ENCODE measurements around the gene IQUB. TPM values are rescaled to one million over a fixed set of nuclear protein-coding genes. Genes with fewer than 3 reads are reported as not detected.
"Not testable (repeated sequence)": the region's sequence is repeated elsewhere in the genome, so short reads cannot be mapped to it uniquely, and the experiment has no call there.

Gene IQUB
- total RNA-seq, 2 experiments from 2014 or later: 0.07 TPM; not detected in 1

DNA sequence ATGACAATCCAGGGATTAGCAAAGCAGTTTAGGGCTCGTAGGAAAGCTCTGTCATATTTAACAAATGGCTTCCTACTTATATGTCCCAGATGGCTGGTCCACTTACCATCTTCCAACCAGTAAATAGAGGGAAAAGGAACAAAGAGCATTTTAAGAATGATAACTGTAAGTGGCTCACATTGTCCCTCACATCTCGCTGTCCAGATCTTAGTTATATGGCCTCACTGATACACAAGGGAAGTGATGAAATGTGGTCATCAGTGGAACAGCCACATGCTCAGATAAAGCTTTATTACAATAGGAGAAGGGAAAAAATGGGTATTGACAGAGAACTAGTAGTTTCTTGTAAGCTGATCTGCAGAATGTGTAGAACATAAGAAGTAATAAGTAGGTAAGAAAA is 35.8 kb downstream of the IQUB start:
- Mint-ChIP-seq H3K36me3 (no peaks in the 10 kb centered on the region), H3K4me1 (no peaks in the 10 kb centered on the region), H3K27me3 (peaks cover 20% of the 10 kb centered on the region), H3K4me3 (no peak overlapping the region), H3K9me3 (ENCODE audit: low read depth) (no peaks in the 10 kb centered on the region), H3K27ac (no peak overlapping the region)
- DNase-seq (no peak), ATAC-seq (no peak)
- CTCF ChIA-PET: interaction anchor here (1.0 kb wide), 1 partner anchor 59 kb away, joined by 3 read pairs; the partner anchor contains the start of gene NDUFA5

DNA sequence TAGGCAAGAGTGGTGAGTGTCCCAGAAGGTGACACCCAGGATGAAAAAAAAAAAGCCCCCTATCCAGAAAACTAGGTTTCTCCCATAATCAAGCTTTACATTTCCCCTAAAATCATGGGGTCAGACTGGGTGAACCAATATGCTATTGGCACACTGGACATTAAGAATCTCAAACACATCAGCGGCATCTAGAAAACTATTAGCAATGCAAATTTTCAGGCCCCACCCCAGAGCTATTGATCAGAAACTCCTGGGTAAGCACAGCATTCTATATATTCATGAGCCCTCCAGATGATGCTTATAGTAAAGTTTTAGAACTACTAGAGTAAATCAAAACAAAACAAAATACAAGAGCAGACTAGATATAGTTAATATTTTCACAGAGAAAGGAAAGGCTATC is 36.4 kb downstream of the IQUB start:
- Mint-ChIP-seq H3K9me3 (ENCODE audit: low read depth) (no peaks in the 10 kb centered on the region), H3K36me3 (no peaks in the 10 kb centered on the region), H3K27me3 (peaks cover 20% of the 10 kb centered on the region), H3K4me3 (no peak overlapping the region), H3K27ac (no peak overlapping the region), H3K4me1 (no peaks in the 10 kb centered on the region)
- CTCF ChIA-PET: interaction anchor here (1.0 kb wide), 1 partner anchor 60 kb away, joined by 3 read pairs; the partner anchor contains the start of gene NDUFA5
- ATAC-seq (no peak), DNase-seq (no peak)

DNA sequence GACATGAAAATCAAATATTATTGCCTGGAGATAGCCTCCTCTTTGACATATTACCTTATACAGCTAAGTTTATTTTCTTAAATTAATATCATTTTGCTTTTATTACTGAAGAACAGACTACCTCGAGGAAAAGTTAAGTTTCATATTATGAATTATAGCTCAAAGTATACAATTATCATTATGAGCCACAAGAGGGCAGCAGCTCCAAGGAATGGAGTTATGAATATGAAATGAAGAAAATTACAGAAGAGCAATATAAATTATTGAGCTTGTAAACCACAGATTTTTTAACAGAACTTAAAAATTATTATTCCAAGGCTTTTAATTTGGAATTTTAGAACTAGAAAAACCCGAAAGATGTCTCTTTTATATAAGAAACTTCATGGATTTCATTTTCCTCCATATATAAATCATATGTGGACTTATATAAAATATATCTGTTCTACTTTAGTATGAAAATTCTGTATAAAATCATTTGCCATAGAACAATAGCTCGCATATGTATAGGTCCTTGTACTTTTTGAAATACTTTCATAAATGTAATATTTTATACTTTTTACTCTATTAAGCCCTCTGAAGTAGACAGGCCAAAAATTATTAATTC is 40.1 kb downstream of the IQUB start:
- DNase-seq: no peak
- Mint-ChIP-seq H3K27ac (no peak overlapping the region), H3K36me3 (no peaks in the 10 kb centered on the region), H3K4me3 (no peak overlapping the region), H3K27me3 (peaks cover 23% of the 10 kb centered on the region), H3K9me3 (ENCODE audit: low read depth) (no peaks in the 10 kb centered on the region), H3K4me1 (no peaks in the 10 kb centered on the region)
- ATAC-seq: no peak
- CTCF ChIA-PET: interaction anchor here (0.7 to 2.6 kb wide), 13 partner anchors 8 to 378 kb away, joined by 3 to 22 read pairs (median 3); partner anchors contain the start of genes IQUB and NDUFA5

DNA sequence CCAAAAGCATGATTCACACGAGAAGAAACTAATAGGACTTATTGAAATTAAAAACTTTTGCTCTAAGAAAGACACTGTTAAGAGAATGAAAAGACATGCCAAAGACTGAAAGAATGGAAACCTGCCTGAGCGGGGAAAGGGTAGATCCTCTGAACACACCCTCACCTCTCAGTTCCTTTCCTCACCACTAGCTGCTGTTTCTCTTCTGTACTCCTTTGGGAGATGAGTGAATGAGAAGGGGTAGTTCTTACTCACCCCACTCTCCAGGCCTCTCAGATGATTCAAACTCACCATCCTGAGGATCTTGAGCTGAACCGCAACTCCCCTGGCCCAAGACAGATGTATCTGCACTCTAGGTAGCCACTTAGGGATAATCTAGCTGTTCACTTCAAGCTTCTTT is 41.9 kb downstream of the IQUB start:
- H3K4me3 Mint-ChIP-seq: no peak overlapping the region
- H3K27me3 Mint-ChIP-seq: peaks cover 14% of the 10 kb centered on the region
- H3K36me3 Mint-ChIP-seq: no peaks in the 10 kb centered on the region
- no peaks in the 10 kb centered on the region for H3K4me1 Mint-ChIP-seq
- CTCF ChIA-PET: no interaction called here
- no peak overlapping the region for H3K27ac Mint-ChIP-seq
- ATAC-seq (no peak), DNase-seq (no peak)
- no peaks in the 10 kb centered on the region for H3K9me3 Mint-ChIP-seq (ENCODE audit: low read depth)

DNA sequence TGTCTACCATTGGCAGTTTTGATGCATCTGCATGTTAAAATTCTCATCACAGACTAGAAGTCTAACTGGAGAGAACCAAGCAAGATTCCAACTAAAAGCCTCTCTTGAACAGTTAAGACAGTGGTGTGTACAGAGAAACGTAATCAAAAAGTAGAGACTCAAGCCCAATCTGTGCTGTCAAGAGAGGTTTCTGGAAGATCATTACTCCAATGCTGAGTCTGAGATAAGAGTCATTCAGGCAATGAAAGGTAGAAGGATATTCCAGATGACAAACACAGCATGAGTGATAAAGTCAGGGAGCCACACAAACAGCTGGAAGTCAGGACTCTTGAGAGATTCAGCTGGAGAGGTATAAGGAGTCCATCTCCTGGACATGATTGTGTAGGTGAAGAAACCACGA is 48.7 kb downstream of the IQUB start:
- no peak for DNase-seq
- Mint-ChIP-seq H3K36me3 (no peaks in the 10 kb centered on the region), H3K27me3 (peaks cover 11% of the 10 kb centered on the region), H3K4me3 (no peak overlapping the region), H3K4me1 (no peaks in the 10 kb centered on the region), H3K9me3 (ENCODE audit: low read depth) (no peaks in the 10 kb centered on the region), H3K27ac (no peak overlapping the region)
- CTCF ChIA-PET: interaction anchor here (1.0 kb wide), 1 partner anchor 9 kb away, joined by 3 read pairs; no protein-coding TSS in a partner anchor
- no peak for ATAC-seq

DNA sequence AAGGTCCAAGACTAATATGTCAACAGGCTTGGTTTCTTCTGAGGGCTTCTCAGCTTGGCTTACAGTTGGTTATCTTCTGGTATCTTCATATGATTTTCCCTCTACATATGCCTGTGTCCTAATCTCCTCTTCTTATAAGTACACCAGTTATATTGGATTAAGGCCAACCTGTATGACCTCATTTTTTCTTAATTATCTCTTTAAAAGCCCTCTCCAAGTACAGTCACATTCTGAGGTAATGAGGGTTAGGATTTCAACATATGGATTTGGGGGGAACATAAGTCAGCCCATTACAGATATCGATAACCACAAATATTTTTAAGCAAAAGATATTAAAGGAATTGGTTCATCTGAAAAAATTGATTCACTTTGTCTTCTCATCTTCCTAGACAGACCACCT is 49.2 kb downstream of the IQUB start:
- H3K9me3 Mint-ChIP-seq (ENCODE audit: low read depth): no peaks in the 10 kb centered on the region
- H3K4me3 Mint-ChIP-seq: no peak overlapping the region
- H3K27ac Mint-ChIP-seq: no peak overlapping the region
- ATAC-seq (no peak), DNase-seq (no peak)
- H3K4me1 Mint-ChIP-seq: no peaks in the 10 kb centered on the region
- H3K27me3 Mint-ChIP-seq: peaks cover 11% of the 10 kb centered on the region
- CTCF ChIA-PET: interaction anchor here (1.0 to 1.4 kb wide), 2 partner anchors 9 kb away, joined by 3 read pairs; no protein-coding TSS in a partner anchor
- no peaks in the 10 kb centered on the region for H3K36me3 Mint-ChIP-seq

DNA sequence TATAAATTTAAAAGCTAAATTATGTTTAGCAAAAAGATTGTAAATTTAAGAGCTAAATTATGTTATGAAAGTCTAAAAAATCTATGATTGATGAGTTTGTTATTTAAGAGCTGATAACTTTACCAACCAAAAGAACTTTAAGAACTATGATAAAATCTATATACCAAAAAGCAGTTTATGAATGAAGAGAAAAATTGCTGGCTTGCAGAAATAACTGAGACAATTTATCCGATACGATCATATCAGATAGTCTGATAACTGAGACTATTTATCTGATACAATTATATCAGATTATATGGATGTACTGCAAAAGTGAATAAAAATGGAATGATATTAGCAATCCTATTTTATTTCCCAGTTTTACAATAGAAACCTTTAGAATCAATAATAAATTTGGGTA is 50.2 kb downstream of the IQUB start:
- Mint-ChIP-seq H3K4me3 (no peak overlapping the region), H3K9me3 (ENCODE audit: low read depth) (no peaks in the 10 kb centered on the region), H3K4me1 (no peaks in the 10 kb centered on the region), H3K36me3 (no peaks in the 10 kb centered on the region), H3K27me3 (peaks cover 10% of the 10 kb centered on the region), H3K27ac (no peak overlapping the region)
- CTCF ChIA-PET: interaction anchor here (1.4 kb wide), 1 partner anchor 10 kb away, joined by 3 read pairs; no protein-coding TSS in a partner anchor
- DNase-seq: no peak
- ATAC-seq: no peak

DNA sequence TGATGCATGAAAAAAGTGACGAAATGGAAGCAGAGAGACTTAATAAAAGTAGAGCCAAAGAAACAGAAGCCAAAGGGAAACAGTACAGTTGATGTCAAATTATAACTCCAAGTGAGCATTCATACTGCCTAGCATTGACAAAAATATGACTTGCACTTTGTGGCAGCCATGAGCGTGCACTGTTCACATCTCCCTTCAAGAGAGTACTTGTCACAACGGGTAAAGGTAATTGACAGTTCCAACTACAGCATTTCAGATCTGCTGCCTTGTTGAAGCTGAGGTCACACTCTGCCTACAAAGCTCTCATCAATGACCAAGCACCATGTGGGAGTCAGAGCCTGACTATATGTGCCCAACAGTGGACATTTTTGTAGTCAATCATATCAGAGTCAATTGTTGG is 54.3 kb downstream of the IQUB start:
- Mint-ChIP-seq H3K9me3 (ENCODE audit: low read depth) (no peaks in the 10 kb centered on the region), H3K4me1 (no peaks in the 10 kb centered on the region), H3K36me3 (no peaks in the 10 kb centered on the region), H3K27me3 (peaks cover 5% of the 10 kb centered on the region), H3K4me3 (no peak overlapping the region), H3K27ac (no peak overlapping the region)
- CTCF ChIA-PET: interaction anchor here (1.0 to 1.4 kb wide), 2 partner anchors 9 to 172 kb away, joined by 3 read pairs; no protein-coding TSS in a partner anchor
- no peak for DNase-seq
- ATAC-seq: no peak

DNA sequence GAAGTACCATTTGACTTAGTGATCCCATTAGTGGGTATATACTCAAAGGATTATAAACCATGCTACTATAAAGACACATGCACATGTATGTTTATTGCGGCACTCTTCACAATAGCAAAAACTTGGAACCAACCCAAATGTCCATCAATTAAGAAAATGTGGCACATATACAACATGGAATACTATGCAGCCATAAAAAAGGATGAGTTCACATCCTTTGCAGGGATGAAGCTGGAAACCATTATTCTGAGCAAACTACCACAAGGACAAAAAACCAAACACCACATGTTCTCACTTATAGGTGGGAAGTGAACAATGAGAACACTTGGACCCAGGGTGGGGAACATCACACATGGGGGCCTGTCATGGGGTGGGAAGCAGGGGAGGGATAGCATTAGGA is 56.3 kb downstream of the IQUB start:
- H3K36me3 Mint-ChIP-seq; CTCF ChIA-PET; H3K9me3 Mint-ChIP-seq (ENCODE audit: low read depth); H3K4me3 Mint-ChIP-seq; H3K27ac Mint-ChIP-seq; H3K27me3 Mint-ChIP-seq; DNase-seq; H3K4me1 Mint-ChIP-seq; ATAC-seq: not testable (repeated sequence)

DNA sequence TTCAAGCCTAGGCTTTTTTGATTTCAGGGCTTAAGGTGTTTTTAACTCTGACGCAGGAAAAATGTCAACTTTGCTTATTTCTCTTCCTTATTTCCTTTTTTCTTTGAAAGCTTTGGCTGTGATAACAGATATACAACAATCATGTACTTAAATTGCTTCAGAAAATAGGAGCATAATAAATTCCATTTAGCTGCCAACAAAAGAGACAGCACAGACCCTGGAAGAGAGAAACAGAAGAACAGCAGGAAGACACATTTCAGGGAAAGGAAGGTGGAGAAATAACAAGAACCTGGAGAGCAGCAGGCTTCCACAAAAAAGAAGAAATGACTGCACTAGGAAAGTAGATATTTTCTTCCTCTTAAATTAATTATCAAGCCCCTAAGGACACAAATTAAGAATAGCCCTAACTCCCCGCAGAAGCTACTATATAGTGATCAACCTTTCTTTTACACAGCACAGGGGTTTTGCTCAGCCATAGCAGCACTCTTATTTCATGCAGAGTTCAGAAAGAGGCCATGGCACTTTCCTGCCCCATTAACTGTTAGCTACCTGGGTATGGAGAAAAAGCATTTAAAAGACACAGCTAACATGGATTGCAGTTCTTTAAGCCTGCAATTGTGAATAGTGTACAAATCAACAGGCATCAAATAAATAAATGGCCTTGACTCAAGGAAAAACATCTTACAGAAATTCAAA is 61.5 kb downstream of the IQUB start:
- ATAC-seq: no peak
- Mint-ChIP-seq H3K36me3 (no peaks in the 10 kb centered on the region), H3K4me3 (no peak overlapping the region), H3K4me1 (no peaks in the 10 kb centered on the region), H3K27me3 (no peaks in the 10 kb centered on the region), H3K9me3 (ENCODE audit: low read depth) (no peaks in the 10 kb centered on the region), H3K27ac (no peak overlapping the region)
- DNase-seq: no peak
- CTCF ChIA-PET: interaction anchor here (1.0 kb wide), 1 partner anchor 22 kb away, joined by 3 read pairs; no protein-coding TSS in a partner anchor

DNA sequence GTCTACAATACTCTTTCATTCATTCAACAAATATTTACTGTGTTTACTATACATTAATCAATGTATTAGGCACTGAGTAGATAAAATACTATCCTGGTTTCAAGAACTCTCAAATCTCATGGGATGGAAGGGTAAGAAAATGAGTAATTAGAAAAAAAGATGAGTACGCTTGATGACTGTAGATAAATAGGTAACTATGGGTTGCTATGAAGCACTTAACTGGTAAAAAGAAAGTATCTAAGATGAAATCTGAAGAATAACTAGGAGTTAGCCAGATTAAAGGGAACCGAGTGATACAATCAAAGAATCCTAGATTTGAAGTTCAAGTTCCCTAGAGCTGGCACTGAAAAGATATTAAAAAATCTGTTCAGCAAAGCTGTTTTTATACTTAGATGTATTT is 62.1 kb downstream of the IQUB start:
- no peaks in the 10 kb centered on the region for H3K36me3 Mint-ChIP-seq

DNA sequence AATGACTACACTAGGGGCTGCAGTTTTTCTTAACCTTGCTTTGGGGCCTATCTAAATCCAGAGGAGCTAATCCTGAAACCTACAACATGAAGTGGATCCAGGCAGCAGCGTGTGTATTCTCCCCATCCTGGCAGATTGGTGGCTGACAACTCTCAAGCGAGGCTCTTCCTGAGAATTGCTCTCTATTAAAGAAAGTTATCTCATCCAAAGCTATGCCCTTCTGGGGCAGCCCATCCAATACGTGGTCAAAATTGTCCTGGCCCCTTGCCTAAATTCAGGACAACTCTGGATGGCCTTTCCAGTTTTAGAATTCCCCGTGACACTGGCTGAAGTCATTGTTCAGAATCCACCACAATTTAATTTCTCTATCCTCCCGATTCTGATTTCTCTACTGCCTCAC is 66.1 kb downstream of the IQUB start:
- no peaks in the 10 kb centered on the region for H3K4me1 Mint-ChIP-seq
- peaks cover 2% of the 10 kb centered on the region for H3K27me3 Mint-ChIP-seq
- H3K9me3 Mint-ChIP-seq (ENCODE audit: low read depth): no peaks in the 10 kb centered on the region
- no peak for ATAC-seq
- no peak overlapping the region for H3K4me3 Mint-ChIP-seq
- no peak for DNase-seq
- H3K27ac Mint-ChIP-seq: no peak overlapping the region
- H3K36me3 Mint-ChIP-seq: no peaks in the 10 kb centered on the region
- CTCF ChIA-PET: no interaction called here

More for the DNA sequence above, 62.1 kb downstream of the IQUB start:
- H3K27me3 Mint-ChIP-seq: no peaks in the 10 kb centered on the region
- no peak for ATAC-seq
- no peaks in the 10 kb centered on the region for H3K4me1 Mint-ChIP-seq
- H3K9me3 Mint-ChIP-seq (ENCODE audit: low read depth): no peaks in the 10 kb centered on the region
- no peak overlapping the region for H3K27ac Mint-ChIP-seq
- H3K4me3 Mint-ChIP-seq: no peak overlapping the region
- DNase-seq: no peak
- CTCF ChIA-PET: no interaction called here

DNA sequence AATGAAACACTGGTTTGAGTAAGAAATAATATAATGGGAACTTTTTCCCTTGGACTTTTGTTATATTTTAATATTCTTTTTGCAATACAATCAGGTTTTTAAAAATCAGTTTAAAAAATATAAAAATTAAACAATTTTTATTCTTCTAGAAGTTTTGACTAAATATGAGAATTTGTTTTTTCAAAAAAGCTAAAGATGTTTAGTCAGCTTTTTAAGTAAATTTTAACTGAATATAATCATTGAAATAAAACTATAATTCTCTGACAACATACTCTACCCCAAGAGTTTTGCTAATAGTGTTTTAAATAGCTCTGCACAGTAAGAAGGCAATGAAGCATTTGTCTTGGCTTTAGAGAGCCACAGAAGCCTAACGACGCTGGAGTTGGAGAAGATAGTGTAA is 70.5 kb downstream of the IQUB start:
- Mint-ChIP-seq H3K9me3 (ENCODE audit: low read depth) (no peaks in the 10 kb centered on the region), H3K27ac (no peak overlapping the region), H3K27me3 (peaks cover 2% of the 10 kb centered on the region), H3K36me3 (no peaks in the 10 kb centered on the region), H3K4me3 (no peak overlapping the region), H3K4me1 (no peaks in the 10 kb centered on the region)
- no peak for DNase-seq
- CTCF ChIA-PET: no interaction called here
- no peak for ATAC-seq

DNA sequence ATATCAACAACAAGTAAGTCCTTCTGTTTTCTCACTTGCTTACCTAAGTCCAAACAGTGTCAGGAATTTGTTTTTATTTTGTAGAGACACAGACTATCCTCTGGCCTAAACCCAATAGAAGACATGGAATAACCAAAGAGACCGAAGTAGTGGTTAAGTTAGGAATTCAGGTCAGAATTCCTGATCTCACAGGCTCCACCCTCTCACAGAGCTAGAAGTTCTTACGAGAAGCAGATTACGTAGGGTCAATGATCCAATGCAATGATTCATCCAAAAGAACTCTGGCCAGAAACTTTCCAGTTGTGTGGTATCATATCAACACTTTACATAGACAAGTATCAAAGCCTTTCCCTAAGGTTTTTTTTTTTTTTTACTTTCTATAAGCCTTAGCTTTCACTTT is 73.8 kb downstream of the IQUB start:
- Mint-ChIP-seq H3K4me1 (no peaks in the 10 kb centered on the region), H3K9me3 (ENCODE audit: low read depth) (no peaks in the 10 kb centered on the region), H3K27me3 (peaks cover 2% of the 10 kb centered on the region), H3K27ac (no peak overlapping the region), H3K4me3 (no peak overlapping the region), H3K36me3 (no peaks in the 10 kb centered on the region)
- CTCF ChIA-PET: no interaction called here
- DNase-seq (no peak), ATAC-seq (no peak)
